GM21381 (cell line): Measurements from ENCODE around the gene DLK2.
"Not testable (repeated sequence)": the region's sequence is repeated elsewhere in the genome, so short reads cannot be mapped to it uniquely, and the experiment has no call there.

ENCODE experiments used
- ATAC-seq: cut with Tn5 transposase; IDR thresholded peaks from one replicate; pipeline ENCODE4 v1.9.1; 2021; ENCODE audit warnings: mild to moderate bottlenecking, moderate library complexity; ENCODE audit not compliant: unreplicated experiment

Gene DLK2

DNA sequence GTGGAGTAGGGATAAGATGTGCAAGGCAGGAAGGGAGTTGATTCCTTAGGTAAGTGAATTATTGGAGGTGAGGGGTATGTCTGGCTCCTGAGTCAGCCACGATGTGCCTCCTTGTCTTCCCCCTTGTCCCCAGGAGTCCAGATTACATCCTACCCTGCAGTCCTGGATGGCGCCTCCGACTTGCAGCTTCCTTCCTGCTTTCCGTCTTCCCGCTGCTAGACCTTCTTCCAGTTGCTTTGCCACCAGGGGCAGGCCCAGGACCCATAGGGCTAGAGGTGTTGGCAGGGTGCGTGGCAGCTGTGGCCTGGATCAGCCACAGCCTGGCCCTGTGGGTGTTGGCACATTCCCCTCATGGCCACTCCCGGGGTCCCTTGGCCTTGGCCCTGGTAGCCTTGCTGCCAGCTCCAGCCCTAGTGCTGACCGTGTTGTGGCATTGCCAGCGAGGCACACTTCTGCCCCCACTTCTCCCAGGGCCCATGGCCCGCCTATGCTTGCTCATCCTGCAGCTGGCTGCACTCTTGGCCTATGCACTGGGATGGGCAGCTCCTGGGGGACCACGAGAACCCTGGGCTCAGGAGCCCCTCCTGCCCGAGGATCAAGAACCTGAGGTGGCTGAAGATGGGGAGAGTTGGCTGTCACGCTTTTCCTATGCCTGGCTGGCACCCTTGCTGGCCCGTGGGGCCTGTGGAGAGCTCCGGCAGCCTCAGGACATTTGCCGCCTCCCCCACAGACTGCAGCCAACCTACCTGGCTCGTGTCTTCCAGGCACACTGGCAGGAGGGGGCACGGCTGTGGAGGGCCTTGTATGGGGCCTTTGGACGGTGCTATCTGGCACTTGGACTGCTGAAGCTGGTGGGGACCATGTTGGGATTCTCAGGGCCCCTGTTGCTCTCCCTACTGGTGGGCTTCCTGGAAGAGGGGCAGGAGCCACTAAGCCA lies 23.1 kb downstream of the DLK2 start:
- ATAC-seq = no peak

DNA sequence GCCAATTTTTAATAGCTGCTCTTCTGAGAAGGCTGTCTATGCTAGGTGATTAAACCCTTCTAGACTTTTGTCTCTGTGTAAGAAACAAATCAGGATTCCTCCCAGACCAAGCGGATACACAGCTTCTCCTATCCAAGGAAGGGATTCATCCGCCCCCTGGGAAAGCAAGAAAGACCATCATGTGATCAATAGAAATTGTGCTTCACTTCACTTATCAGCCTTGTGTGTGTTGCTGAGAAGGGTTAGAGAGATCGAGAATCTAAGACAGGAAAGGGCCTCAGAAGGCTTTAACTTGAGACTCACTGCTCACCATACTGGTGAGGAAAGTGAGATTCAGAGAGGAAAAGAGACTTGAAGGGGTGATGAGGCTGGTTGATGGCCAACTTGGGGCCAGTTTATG lies 26.5 kb downstream of the DLK2 start:
- no peak for ATAC-seq

- ATAC-seq = peak; percentile 22
These were observed 27.2 kb downstream of the DLK2 start for GRCh38 chr6:43428112-43428570.

GRCh38 chr6:43427406-43428111 lies 27.8 kb downstream of the DLK2 start, which contains the start of gene ABCC10:
ABCC10 (plus strand) TSS chr6:43427541; CDS start chr6:43427979, 438 bp downstream.
- peak; percentile 87 for ATAC-seq

- no peak for ATAC-seq
These were observed 28.4 kb downstream of the DLK2 start for GRCh38 chr6:43426928-43427405.

DNA sequence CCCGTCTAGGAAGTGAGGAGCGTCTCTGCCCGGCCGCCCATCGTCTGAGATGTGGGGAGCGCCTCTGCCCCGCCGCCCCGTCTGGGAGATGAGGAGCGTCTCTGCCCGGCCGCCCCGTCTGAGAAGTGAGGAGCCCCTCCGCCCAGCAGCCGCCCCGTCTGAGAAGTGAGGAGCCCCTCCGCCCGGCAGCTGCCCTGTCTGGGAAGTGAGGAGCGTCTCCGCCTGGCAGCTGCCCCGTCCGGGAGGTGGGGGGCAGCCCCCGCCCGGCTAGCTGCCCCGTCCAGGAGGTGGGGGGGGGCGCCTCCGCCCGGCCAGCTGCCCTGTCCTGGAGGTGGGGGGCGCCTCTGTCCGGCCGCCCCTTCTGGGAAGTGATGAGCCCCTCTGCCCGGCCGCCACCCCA lies 30.3 kb downstream of the DLK2 start:
- ATAC-seq = not testable (repeated sequence)

- no peak for ATAC-seq
These were observed 33.5 kb downstream of the DLK2 start for GRCh38 chr6:43421831-43422230.

DNA sequence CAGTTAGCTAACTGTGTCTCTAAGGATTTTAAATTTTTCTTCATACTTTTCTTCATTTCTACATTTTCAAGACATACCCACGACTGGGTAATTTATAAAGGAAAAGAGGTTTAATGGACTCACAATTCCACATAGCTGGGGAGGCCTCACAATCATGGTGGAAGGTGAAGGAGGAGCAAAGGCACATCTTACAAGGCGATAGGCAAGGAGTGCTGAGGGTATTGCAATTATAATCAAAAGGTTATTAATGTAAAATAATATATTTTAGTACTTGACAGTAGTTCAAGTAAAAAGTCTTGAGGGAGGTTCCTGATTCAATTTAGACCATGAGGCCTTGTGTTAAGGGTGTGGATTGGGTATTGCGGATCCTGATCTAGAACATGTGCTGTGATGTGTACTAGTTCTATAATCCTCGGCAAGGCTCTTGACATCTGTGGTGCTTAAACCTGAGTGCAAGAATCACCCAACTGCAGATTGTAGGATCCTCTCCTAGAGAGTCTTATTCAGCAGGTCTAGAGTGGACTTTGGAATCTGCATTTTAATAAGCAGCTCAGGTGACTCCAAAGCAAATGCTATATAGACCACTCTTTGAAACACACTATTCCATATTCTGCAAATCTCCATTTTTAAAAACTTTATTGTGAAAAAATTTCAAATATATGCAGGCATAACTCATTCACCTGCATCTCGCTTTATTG lies 35.2 kb downstream of the DLK2 start:
- no peak for ATAC-seq

DNA sequence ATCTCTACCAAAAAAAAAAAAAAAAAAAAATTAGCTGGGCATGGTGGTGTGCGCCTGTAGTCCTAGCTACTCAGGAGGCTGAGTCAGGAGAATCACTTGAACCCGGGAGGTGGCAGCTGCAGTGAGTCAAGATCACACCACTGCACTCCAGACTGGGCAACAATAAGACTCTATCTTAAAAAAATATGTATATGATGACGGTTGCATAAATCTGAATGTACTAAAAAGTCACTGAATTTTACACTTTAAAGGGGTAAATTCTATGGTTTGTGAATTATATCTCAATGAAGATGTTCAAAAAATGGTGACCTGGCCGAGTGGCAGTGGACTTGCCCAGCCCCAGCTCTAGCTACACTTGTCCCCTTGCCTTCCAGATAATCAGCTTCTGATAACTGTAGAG lies 38.4 kb downstream of the DLK2 start:
- ATAC-seq = no peak

DNA sequence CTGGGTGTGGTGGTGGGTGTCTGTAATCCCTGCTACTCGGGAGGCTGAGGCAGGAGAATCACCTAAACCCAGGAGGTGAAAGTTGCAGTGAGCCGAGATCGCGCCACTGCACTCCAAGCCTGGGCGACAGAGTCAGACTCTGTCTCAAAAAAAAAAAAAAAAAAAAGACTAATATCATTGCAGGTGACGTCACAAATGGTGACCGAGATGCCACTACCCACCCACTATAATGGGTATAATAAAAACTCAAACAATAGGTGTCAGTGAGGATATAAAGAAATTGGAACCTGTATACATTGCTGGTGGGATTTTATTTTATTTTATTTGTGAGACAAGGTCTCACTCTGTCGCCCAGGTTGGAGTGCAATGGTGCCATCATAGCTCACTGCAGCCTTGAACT lies 40.1 kb downstream of the DLK2 start:
- ATAC-seq = not testable (repeated sequence)

DNA sequence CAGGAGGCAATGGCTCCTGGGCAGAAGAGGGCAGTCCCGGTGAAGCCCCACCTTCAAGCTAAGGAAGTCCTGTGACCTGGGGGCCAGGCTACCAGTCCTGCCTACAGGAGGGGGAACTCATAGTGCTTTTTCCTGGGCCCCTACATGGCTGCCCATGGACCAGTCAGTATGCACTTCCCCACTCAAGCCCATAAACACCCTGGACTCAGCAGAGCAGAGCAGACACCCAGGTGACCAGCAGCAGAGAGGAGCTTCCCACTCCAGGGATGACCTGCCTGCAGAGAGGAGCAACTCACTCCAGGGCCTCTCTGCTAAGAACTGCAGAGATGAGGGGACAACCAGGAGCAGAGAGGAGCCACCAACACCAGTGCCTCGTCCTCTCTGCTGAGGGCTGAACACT lies 42.3 kb downstream of the DLK2 start:
- ATAC-seq = no peak

DNA sequence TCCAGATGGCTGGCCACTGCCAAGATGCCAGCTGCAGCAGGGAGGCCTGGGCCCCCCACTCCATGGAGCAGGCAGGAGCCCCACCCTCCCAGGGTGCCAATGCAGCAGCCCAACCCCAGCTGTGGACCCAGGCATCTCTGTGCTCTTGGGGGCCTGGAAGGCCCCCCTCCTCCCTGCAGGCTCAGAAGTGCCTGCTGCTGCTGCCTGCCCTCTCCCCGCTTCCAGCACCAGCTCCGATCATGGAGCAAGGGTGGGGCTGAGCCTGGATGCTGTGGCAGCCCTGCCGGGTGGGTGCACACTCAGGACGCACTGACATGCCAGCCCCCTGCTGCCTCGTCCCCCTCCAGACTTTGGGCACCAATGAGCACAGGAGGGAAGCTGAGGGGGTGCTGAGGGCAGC lies 42.8 kb downstream of the DLK2 start:
- no peak for ATAC-seq

DNA sequence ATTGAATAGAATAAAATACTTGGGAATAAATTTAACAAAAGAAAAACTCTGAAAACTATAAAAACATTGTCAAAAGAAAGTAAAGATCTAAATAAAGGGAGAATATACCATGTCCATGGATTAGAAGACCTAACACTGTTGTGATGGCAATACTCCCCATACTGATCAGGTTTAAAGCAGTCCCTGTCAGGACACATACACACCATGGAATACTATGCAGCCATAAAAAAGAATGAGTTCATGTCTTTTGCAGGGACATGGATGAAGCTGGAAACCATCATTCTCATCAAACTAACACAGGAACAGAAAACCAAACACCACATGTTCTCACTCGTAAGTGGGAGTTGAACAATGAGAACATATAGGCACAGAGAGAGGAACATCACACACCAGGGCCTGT lies 44.6 kb downstream of the DLK2 start:
- not testable (repeated sequence) for ATAC-seq

GRCh38 chr6:43408259-43408658 lies 47.1 kb downstream of the DLK2 start:
- ATAC-seq = no peak

DNA sequence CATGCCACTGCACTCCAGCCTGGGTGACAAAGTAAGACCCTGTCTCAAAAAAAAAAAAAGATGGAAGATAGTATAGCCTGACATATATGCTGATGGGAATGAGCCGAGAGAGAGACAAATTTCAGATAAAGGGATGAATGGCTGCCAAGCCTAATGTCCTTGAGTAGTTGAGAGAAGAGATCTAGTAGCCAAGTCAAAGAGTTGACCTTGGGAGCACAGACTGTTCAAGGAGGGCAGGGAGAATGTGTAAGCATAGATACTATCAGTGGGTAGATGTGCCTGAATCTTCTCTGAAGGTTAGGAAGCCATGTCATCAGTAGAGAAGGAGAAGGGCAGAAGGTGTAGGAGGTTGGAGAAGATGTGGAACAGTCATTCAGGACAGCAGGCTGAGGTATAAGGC lies 48.1 kb downstream of the DLK2 start:
- no peak for ATAC-seq

DNA sequence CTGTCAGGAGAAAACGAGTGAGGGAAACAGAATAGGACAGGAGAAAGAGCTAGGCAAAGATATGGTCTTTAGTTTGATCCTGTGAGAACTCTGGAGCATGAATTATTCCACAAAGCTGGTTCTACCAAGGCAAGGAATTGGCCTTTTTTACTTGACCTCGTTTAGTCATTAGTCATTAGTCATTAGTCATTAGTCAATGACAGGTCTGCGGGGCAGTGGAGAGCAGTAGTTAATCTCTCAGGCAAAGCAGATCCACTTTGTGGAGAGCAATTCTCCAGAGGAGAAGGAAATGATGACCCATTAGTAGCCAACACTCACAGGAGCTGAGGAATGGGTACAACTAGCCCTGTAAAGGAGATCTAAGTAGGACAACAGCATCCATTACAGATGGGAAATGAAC lies 50.0 kb downstream of the DLK2 start:
- no peak for ATAC-seq

DNA sequence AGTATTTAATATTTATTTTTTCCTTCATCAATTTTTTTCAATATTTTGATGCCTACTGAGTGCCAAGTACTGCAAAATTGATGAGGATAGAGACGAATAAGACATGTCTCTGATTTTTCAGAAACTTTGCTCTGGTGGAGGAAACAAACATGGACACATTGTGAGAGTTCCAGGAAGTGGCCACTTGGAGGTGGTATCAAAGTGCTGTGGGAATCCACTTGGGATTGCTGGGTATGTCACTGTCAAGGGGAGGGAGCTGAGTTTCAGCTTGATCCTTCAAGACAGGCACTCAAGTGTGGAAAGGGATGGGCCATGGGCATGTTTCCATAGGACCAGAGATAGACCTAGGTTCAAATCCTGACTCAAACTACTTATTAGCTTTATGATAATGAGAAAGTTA lies 52.5 kb downstream of the DLK2 start:
- ATAC-seq = no peak

- no peak for ATAC-seq
These were observed 53.6 kb downstream of the DLK2 start for GRCh38 chr6:43401730-43402129.
